ENCODE measurements around the gene COX8A. TPM values are rescaled to one million over a fixed set of nuclear protein-coding genes. Genes with fewer than 3 reads are reported as not detected.

COX8A gene
- total and polyA plus RNA-seq, 2 of the 8 experiments (the other 6 are each of a cell fraction or from before 2014, with no cell fraction given), result 365 to 1,720 TPM

GRCh38 chr11:64020976-64021756 is 46.7 kb downstream of the COX8A start:
- peak overlapping the region; percentile 75 for H4K91ac ChIP-seq (replicated peaks; ENCODE audit: insufficient read length, low read length)
- H3K9me3 ChIP-seq (ENCODE audit: insufficient read depth in 2 of 2, low read depth in 1 of 2, low read length in 1 of 2), result no peaks in the 10 kb centered on the region
- DNase-seq (ENCODE audit: low read depth in 1 of 2, low spot score in 2 of 2) (no peak), FAIRE-seq (no peak)
- H3K36me3 ChIP-seq (ENCODE audit: control insufficient read depth in 2 of 4, insufficient read depth in 4 of 4, low read length in 3 of 4), result no peaks in the 10 kb centered on the region
- H3K27me3 ChIP-seq (replicated peaks in 1 of 4; ENCODE audit: control insufficient read depth in 3 of 4, extremely low read depth in 1 of 4, insufficient read depth in 3 of 4, low read length in 3 of 4), result peaks cover 0 to 16% (median 12%) of the 10 kb centered on the region in 4 experiments; a peak in 5 of 7 replicates
- peak overlapping the region; percentile 61; the same call in 1 of the 2 replicates for H2BK20ac ChIP-seq (ENCODE audit: low read length)
- H3K27ac ChIP-seq (ENCODE audit: low read depth, low read length), result no peak overlapping the region
- POLR2A ChIA-PET (ENCODE audit: partially characterized antibody), result interaction anchor here (1.1 to 1.7 kb wide), 3 partner anchors 14 to 27 kb away, joined by 3 to 8 read pairs (median 6); no protein-coding TSS in a partner anchor
- CTCF ChIA-PET (ENCODE audit: partially characterized antibody), result interaction anchor here (1.2 to 2.0 kb wide), 3 partner anchors 12 to 20 kb away, joined by 3 to 6 read pairs (median 5); no protein-coding TSS in a partner anchor
- peak overlapping the region; percentile 87 for H3K18ac ChIP-seq (ENCODE audit: extremely low read depth, low read length)
- no peaks in the 10 kb centered on the region for H3K23me2 ChIP-seq (ENCODE audit: low read depth, low read length)
- H2BK5ac ChIP-seq (ENCODE audit: low read depth, low read length), result peak overlapping the region; percentile 36; the same call in 1 of the 2 replicates
- H3K23ac ChIP-seq (ENCODE audit: insufficient read length), result no peak overlapping the region
- peaks cover under 1 to 4% of the 10 kb centered on the region in 2 experiments for H4K20me1 ChIP-seq (replicated peaks in 1 of 2; ENCODE audit: control insufficient read depth in 1 of 2, insufficient read depth in 2 of 2, low read length in 2 of 2)
- peaks cover 3 to 44% (median 32%) of the 10 kb centered on the region in 4 experiments for H3K4me1 ChIP-seq (replicated peaks in 1 of 4; ENCODE audit: control insufficient read depth in 3 of 4, insufficient read depth in 4 of 4, low read length in 3 of 4)
- no peaks in the 10 kb centered on the region for H3K79me2 ChIP-seq (ENCODE audit: control insufficient read depth in 1 of 2, insufficient read depth in 2 of 2, low read length in 2 of 2)
- H3K4ac ChIP-seq (replicated peaks; ENCODE audit: insufficient read length, low read depth, low read length), result peak overlapping the region; percentile 5
- H2BK12ac ChIP-seq (ENCODE audit: low read depth, low read length), result peak overlapping the region; percentile 13; the same call in 1 of the 2 replicates
- 70% methylated on average over 20 of the region's 22 CpGs; no CpG with 5 or more reads in 1 of the 2 experiments for WGBS, 2 experiments (ENCODE audit: extremely low coverage in 1 of 2, insufficient coverage in 1 of 2, insufficient read length in 1 of 2, insufficient replicate concordance in 2 of 2, low coverage in 1 of 2, low lambda C conversion rate in 2 of 2, missing lambda C conversion rate in 1 of 2)
- no peak overlapping the region for H3K4me3 ChIP-seq (ENCODE audit: extremely low read depth in 1 of 4, insufficient read depth in 2 of 4, low read depth in 3 of 4, low read length in 4 of 4)
- 0 out of 2 replicates have a peak overlapping the region, but pooled peaks have one; percentile 46 for H2BK15ac ChIP-seq (ENCODE audit: low read length)
- no peak overlapping the region for H3K56ac ChIP-seq (replicated peaks; ENCODE audit: insufficient read length, low read depth, low read length)
- H3K9ac ChIP-seq (replicated peaks in 1 of 4; ENCODE audit: extremely low read depth in 1 of 4, low read depth in 3 of 4, low read length in 3 of 4), result no peak overlapping the region
- no peaks in the 10 kb centered on the region for H3K79me1 ChIP-seq (ENCODE audit: low read depth, low read length)
- peak overlapping the region; percentile 24 to 37; a peak in 2 of 4 replicates for H3K4me2 ChIP-seq (ENCODE audit: insufficient read depth in 1 of 2, low read depth in 2 of 2, low read length in 2 of 2)
- TF ChIP-seq TAF1 (IDR thresholded peaks at IDR 0.05; ENCODE audit: low read depth, low read length) (no peak), CTCF (IDR thresholded peaks at IDR 0.05; ENCODE audit: control extremely low read depth in 1 of 3, insufficient read depth in 1 of 3, low read depth in 1 of 3, low read length in 3 of 3) (peak in 1 of 3 experiments; percentile 11; a peak in 1 of 4 replicates)
- H4K8ac ChIP-seq (ENCODE audit: extremely low read depth, insufficient read depth, low read length), result no peak overlapping the region
- no peak overlapping the region for H2AK5ac ChIP-seq (ENCODE audit: low read depth, low read length)
- no peak overlapping the region for H2AFZ ChIP-seq (ENCODE audit: low read length)
- peak overlapping the region; percentile 39 for H2BK120ac ChIP-seq (replicated peaks; ENCODE audit: low read depth, low read length)
- peak overlapping the region; percentile 69 for H4K5ac ChIP-seq (ENCODE audit: insufficient read length, low read depth, low read length)
- H3K14ac ChIP-seq (ENCODE audit: insufficient read length), result peak overlapping the region; percentile 8
